Measurements from ENCODE around the gene CCDC190. TPM values are rescaled to one million over a fixed set of nuclear protein-coding genes. Genes with fewer than 3 reads are reported as not detected.
A peak's percentile ranks its signal among the peaks of the same experiment; 100 is the strongest.

The CCDC190 gene
- total and polyA plus RNA-seq, 2 experiments from 2014 or later: not detected

DNA sequence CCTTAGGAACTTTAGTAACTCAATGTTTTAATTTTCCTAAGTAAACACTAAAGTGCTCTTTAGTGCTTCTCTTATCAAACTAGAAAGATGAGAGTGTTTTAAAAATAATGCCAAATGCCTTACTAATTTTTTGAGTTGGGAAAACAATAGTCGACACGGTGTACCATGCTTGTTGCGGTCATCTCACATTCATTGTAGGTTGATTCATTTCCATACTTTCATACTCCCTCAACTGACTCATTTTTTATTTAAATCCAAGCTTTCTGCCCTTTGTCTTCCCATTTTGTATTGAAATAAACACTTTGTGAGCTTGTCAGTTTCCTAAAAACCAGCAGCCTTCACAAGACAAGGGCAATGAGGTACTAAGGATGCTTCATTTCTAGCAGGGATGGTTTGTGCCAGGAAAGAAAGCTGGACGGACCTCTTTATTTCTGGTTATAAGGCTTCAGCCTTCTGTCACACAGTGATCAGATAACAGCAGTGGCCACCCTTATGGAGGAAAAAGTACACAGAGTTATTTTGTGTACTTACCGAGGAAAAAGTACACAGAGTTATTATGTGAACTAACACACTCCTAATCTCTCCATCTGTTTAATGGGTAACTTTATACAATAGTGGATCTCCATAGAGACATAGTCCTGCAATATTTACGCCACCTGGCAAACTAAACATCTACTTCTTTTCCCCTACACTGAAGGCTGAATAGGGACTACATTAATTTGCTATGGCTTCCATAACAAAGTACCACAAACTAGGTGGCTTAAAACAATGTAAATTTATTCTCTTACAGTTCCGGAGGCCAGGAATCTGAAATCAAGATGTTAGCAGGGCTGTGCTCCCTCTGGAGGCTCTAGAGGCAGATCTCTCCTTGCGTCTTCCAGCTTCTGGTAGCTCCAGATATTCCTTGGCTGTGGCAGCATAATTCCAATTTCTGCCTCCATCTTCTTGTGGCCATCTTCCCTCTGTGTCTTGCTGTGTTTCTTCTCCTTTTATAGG lies 13.0 kb upstream of the CCDC190 start:
- no peak overlapping the region for H3K4me3 ChIP-seq
- no peaks in the 10 kb centered on the region for H3K36me3 ChIP-seq (ENCODE audit: insufficient read depth)
- H3K27ac ChIP-seq (ENCODE audit: low read depth): no peak overlapping the region
- Mint-ChIP-seq H3K9me3 (peaks cover 32% of the 10 kb centered on the region), H3K27ac (no peak overlapping the region), H3K4me1 (peaks cover 10% of the 10 kb centered on the region; the same call in 2 of the 3 replicates), H3K27me3 (ENCODE audit: insufficient read depth, low read depth, poor library complexity) (no peaks in the 10 kb centered on the region), H3K4me3 (no peak overlapping the region), H3K36me3 (ENCODE audit: low read depth) (peaks cover 4% of the 10 kb centered on the region; the same call in 2 of the 3 replicates)
- peak; percentile 30 for DNase-seq (ENCODE audit: low spot score)
- peak overlapping the region; percentile 48; the same call in 1 of the 2 replicates for H2AFZ ChIP-seq
- peak; percentile 39; the same call in 1 of the 3 replicates for ATAC-seq
- H3K4me2 ChIP-seq: no peak overlapping the region
- no peaks in the 10 kb centered on the region for H3K27me3 ChIP-seq (ENCODE audit: insufficient read depth)
- H3K4me1 ChIP-seq (ENCODE audit: insufficient read depth): peaks cover 12% of the 10 kb centered on the region; the same call in 1 of the 2 replicates
- H4K20me1 ChIP-seq (replicated peaks; ENCODE audit: insufficient read depth): no peaks in the 10 kb centered on the region
- no peaks in the 10 kb centered on the region for H3K9me2 ChIP-seq (ENCODE audit: insufficient read depth)
- H3F3A ChIP-seq (replicated peaks; ENCODE audit: low read depth): no peaks in the 10 kb centered on the region
- TF ChIP-seq ZNF114 (CRISPR knock-in tag; IDR thresholded peaks at IDR 0.05): no peak
- no peak for TF ChIP-seq ZNF331 (CRISPR knock-in tag; IDR thresholded peaks at IDR 0.05; ENCODE audit: low read depth)
- TF ChIP-seq, protein P1, sequence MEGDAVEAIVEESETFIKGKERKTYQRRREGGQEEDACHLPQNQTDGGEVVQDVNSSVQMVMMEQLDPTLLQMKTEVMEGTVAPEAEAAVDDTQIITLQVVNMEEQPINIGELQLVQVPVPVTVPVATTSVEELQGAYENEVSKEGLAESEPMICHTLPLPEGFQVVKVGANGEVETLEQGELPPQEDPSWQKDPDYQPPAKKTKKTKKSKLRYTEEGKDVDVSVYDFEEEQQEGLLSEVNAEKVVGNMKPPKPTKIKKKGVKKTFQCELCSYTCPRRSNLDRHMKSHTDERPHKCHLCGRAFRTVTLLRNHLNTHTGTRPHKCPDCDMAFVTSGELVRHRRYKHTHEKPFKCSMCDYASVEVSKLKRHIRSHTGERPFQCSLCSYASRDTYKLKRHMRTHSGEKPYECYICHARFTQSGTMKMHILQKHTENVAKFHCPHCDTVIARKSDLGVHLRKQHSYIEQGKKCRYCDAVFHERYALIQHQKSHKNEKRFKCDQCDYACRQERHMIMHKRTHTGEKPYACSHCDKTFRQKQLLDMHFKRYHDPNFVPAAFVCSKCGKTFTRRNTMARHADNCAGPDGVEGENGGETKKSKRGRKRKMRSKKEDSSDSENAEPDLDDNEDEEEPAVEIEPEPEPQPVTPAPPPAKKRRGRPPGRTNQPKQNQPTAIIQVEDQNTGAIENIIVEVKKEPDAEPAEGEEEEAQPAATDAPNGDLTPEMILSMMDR (conservative IDR thresholded peaks at IDR 0.05; ENCODE audit: low read depth in 2 of 2): peak; percentile 19 to 47; a peak in 2 of 4 replicates
- no peaks in the 10 kb centered on the region for H3K79me2 ChIP-seq (replicated peaks; ENCODE audit: insufficient read depth)

DNA sequence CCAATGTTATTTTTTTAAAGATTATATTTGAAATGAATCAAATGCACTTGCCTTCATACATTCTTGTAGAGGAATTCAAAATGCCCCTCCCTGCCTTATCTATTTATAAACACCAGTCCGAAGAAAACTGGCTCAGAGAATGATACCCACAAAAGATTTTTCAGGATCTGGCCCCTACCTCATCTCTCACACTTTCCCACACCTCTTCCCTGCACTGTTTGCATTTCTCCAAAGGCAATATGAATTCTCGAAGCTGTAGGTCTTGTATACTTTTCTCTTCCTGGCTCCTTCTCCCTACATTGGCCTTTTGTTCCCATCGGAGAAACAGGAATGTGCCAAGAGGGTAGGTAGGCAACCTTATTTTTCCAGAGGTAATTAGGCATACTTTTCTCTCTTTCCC lies 12.0 kb upstream of the CCDC190 start:
- H3F3A ChIP-seq (replicated peaks; ENCODE audit: low read depth): no peaks in the 10 kb centered on the region
- no peak overlapping the region for H3K27ac ChIP-seq (ENCODE audit: low read depth)
- peaks cover 12% of the 10 kb centered on the region; the same call in 1 of the 2 replicates for H3K4me1 ChIP-seq (ENCODE audit: insufficient read depth)
- Mint-ChIP-seq H3K27me3 (ENCODE audit: insufficient read depth, low read depth, poor library complexity) (no peaks in the 10 kb centered on the region), H3K9me3 (peaks cover 32% of the 10 kb centered on the region), H3K27ac (no peak overlapping the region), H3K4me3 (no peak overlapping the region), H3K4me1 (peaks cover 10% of the 10 kb centered on the region; the same call in 2 of the 3 replicates), H3K36me3 (ENCODE audit: low read depth) (peaks cover 4% of the 10 kb centered on the region; the same call in 2 of the 3 replicates)
- 0 out of 2 replicates have a peak, but pooled peaks cover 6% of the 10 kb centered on the region for H3K9me2 ChIP-seq (ENCODE audit: insufficient read depth)
- H3K4me2 ChIP-seq: no peak overlapping the region
- DNase-seq (ENCODE audit: low spot score) (no peak), ATAC-seq (no peak)
- no peaks in the 10 kb centered on the region for H3K79me2 ChIP-seq (replicated peaks; ENCODE audit: insufficient read depth)
- H3K27me3 ChIP-seq (ENCODE audit: insufficient read depth): no peaks in the 10 kb centered on the region
- H4K20me1 ChIP-seq (replicated peaks; ENCODE audit: insufficient read depth): no peaks in the 10 kb centered on the region
- H3K36me3 ChIP-seq (ENCODE audit: insufficient read depth): no peaks in the 10 kb centered on the region
- H3K4me3 ChIP-seq: no peak overlapping the region
- H2AFZ ChIP-seq: no peak overlapping the region
- TF ChIP-seq ZNF114 (CRISPR knock-in tag; IDR thresholded peaks at IDR 0.05) (no peak), POLR2AphosphoS5 (IDR thresholded peaks at IDR 0.05; ENCODE audit: low read depth) (no peak), ZNF331 (CRISPR knock-in tag; IDR thresholded peaks at IDR 0.05; ENCODE audit: low read depth) (no peak), EZH2phosphoT487 (IDR thresholded peaks at IDR 0.05; ENCODE audit: unreplicated experiment) (no peak), EZH2 (IDR thresholded peaks at IDR 0.05; ENCODE audit: low read depth, unreplicated experiment) (no peak), STAT1 (IDR thresholded peaks at IDR 0.05; ENCODE audit: unreplicated experiment) (no peak), NANOG (IDR thresholded peaks at IDR 0.05; ENCODE audit: borderline replicate concordance) (no peak), CREB1 (CRISPR knock-in tag; IDR thresholded peaks at IDR 0.05; ENCODE audit: low read depth) (no peak)
- TF ChIP-seq, protein P2, sequence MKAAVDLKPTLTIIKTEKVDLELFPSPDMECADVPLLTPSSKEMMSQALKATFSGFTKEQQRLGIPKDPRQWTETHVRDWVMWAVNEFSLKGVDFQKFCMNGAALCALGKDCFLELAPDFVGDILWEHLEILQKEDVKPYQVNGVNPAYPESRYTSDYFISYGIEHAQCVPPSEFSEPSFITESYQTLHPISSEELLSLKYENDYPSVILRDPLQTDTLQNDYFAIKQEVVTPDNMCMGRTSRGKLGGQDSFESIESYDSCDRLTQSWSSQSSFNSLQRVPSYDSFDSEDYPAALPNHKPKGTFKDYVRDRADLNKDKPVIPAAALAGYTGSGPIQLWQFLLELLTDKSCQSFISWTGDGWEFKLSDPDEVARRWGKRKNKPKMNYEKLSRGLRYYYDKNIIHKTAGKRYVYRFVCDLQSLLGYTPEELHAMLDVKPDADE (IDR thresholded peaks at IDR 0.05): no peak
- TF ChIP-seq, protein P1 (conservative IDR thresholded peaks at IDR 0.05; ENCODE audit: low read depth in 2 of 2): no peak
- TF ChIP-seq, protein P3, sequence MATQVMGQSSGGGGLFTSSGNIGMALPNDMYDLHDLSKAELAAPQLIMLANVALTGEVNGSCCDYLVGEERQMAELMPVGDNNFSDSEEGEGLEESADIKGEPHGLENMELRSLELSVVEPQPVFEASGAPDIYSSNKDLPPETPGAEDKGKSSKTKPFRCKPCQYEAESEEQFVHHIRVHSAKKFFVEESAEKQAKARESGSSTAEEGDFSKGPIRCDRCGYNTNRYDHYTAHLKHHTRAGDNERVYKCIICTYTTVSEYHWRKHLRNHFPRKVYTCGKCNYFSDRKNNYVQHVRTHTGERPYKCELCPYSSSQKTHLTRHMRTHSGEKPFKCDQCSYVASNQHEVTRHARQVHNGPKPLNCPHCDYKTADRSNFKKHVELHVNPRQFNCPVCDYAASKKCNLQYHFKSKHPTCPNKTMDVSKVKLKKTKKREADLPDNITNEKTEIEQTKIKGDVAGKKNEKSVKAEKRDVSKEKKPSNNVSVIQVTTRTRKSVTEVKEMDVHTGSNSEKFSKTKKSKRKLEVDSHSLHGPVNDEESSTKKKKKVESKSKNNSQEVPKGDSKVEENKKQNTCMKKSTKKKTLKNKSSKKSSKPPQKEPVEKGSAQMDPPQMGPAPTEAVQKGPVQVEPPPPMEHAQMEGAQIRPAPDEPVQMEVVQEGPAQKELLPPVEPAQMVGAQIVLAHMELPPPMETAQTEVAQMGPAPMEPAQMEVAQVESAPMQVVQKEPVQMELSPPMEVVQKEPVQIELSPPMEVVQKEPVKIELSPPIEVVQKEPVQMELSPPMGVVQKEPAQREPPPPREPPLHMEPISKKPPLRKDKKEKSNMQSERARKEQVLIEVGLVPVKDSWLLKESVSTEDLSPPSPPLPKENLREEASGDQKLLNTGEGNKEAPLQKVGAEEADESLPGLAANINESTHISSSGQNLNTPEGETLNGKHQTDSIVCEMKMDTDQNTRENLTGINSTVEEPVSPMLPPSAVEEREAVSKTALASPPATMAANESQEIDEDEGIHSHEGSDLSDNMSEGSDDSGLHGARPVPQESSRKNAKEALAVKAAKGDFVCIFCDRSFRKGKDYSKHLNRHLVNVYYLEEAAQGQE (IDR thresholded peaks at IDR 0.05; ENCODE audit: unreplicated experiment): no peak
